H9 (cell line): Measurements from ENCODE around the gene FGF4. TPM values are rescaled to one million over a fixed set of nuclear protein-coding genes. Genes with fewer than 3 reads are reported as not detected.

ENCODE experiments used
- DNase-seq: peaks from one replicate; pipeline ENCODE4 v3.0.0-alpha.2; 2017
- H2AFZ ChIP-seq: one replicate; pipeline ENCODE4 v1.6.1; 2013; ENCODE audit warnings: mild to moderate bottlenecking, low read length, control low read depth, moderate library complexity
- H2AK5ac ChIP-seq: 2 replicates; pipeline ENCODE4 v1.6.1; 2013; ENCODE audit warnings: low read length, control low read depth, mixed read lengths; ENCODE audit not compliant: insufficient read length
- H2BK120ac ChIP-seq: one replicate; pipeline ENCODE4 v1.6.1; 2013; ENCODE audit warnings: low read depth, mild to moderate bottlenecking, low read length, control low read depth, inconsistent platforms; ENCODE audit not compliant: poor library complexity, severe bottlenecking
- H2BK12ac ChIP-seq: 2 replicates; pipeline ENCODE4 v1.6.1; 2013; ENCODE audit warnings: low read length, control low read depth, mixed read lengths, low read depth; ENCODE audit not compliant: insufficient read length
- H2BK15ac ChIP-seq: 2 replicates; pipeline ENCODE4 v1.6.1; 2013; ENCODE audit warnings: low read depth, low read length, control low read depth
- H2BK20ac ChIP-seq: one replicate; pipeline ENCODE4 v1.6.1; 2013; ENCODE audit warnings: low read depth, mild to moderate bottlenecking, low read length, control low read depth, inconsistent platforms; ENCODE audit not compliant: poor library complexity, severe bottlenecking
- H2BK5ac ChIP-seq: 2 replicates; pipeline ENCODE4 v1.6.1; 2013; ENCODE audit warnings: low read length, control low read depth, mixed read lengths; ENCODE audit not compliant: insufficient read length
- H3K14ac ChIP-seq: 2 replicates; pipeline ENCODE4 v1.6.1; 2013; ENCODE audit warnings: low read length, control low read depth; ENCODE audit not compliant: insufficient read depth
- H3K18ac ChIP-seq: 2 replicates; pipeline ENCODE4 v1.6.1; 2013; ENCODE audit warnings: low read depth, mild to moderate bottlenecking, mixed read lengths, low read length, control low read depth; ENCODE audit not compliant: insufficient read length
- H3K23ac ChIP-seq: 2 replicates; pipeline ENCODE4 v1.6.1; 2013; ENCODE audit warnings: low read length, control low read depth, mixed read lengths, low read depth; ENCODE audit not compliant: insufficient read length
- H3K23me2 ChIP-seq: 2 replicates; pipeline ENCODE4 v1.6.1; 2013; ENCODE audit warnings: low read depth, mild to moderate bottlenecking, mixed read lengths, low read length, control low read depth; ENCODE audit not compliant: insufficient read length, poor library complexity, severe bottlenecking
- H3K27ac ChIP-seq: 2 replicates; pipeline ENCODE4 v1.5.1; 2013; ENCODE audit warnings: low read length, control low read depth, mixed read lengths, low read depth; ENCODE audit not compliant: insufficient read length
- H3K27me3 ChIP-seq: 2 replicates; pipeline ENCODE4 v1.6.1; 2013; ENCODE audit warnings: low read length, control low read depth, inconsistent platforms; ENCODE audit not compliant: insufficient read depth
- H3K4ac ChIP-seq: 2 replicates; pipeline ENCODE4 v1.6.1; 2013; ENCODE audit warnings: low read depth, mild to moderate bottlenecking, control low read depth, inconsistent platforms, low read length, moderate library complexity
- H3K4me1 ChIP-seq: 2 replicates; pipeline ENCODE4 v1.6.1; 2013; ENCODE audit warnings: low read length, control low read depth, inconsistent platforms; ENCODE audit not compliant: insufficient read depth
- H3K4me2 ChIP-seq: 2 replicates; pipeline ENCODE4 v1.6.1; 2013; ENCODE audit warnings: low read length, control low read depth, mixed read lengths; ENCODE audit not compliant: insufficient read length, insufficient read depth
- H3K56ac ChIP-seq: 2 replicates; pipeline ENCODE4 v1.6.1; 2013; ENCODE audit warnings: low read depth, mild to moderate bottlenecking, mixed read lengths, low read length, control low read depth; ENCODE audit not compliant: insufficient read length
- H3K79me1 ChIP-seq: 2 replicates; pipeline ENCODE4 v1.6.1; 2013; ENCODE audit warnings: low read depth, mild to moderate bottlenecking, moderate library complexity, low read length, control low read depth, inconsistent platforms; ENCODE audit not compliant: insufficient read depth, poor library complexity, severe bottlenecking
- H3K79me2 ChIP-seq: 2 replicates; pipeline ENCODE4 v1.6.1; 2013; ENCODE audit warnings: low read length, control low read depth, inconsistent platforms; ENCODE audit not compliant: insufficient read depth
- H3K9ac ChIP-seq: 2 replicates; pipeline ENCODE4 v1.6.1; 2013; ENCODE audit warnings: low read length, control low read depth, mixed read lengths; ENCODE audit not compliant: insufficient read length; ENCODE audit errors: extremely low read depth
- H3K9me3 ChIP-seq: one replicate; pipeline ENCODE4 v1.6.1; 2013; ENCODE audit warnings: low read depth, low read length, inconsistent platforms; ENCODE audit not compliant: control insufficient read depth
- H3T11ph ChIP-seq: one replicate; pipeline ENCODE4 v1.6.1; 2013; ENCODE audit warnings: mild to moderate bottlenecking, low read length, control low read depth, inconsistent platforms
- H4K20me1 ChIP-seq: one replicate; pipeline ENCODE4 v1.6.1; 2013; ENCODE audit not compliant: control insufficient read depth, insufficient read length, insufficient read depth
- H4K5ac ChIP-seq: 2 replicates; pipeline ENCODE4 v1.6.1; 2013; ENCODE audit warnings: low read depth, mild to moderate bottlenecking, mixed read lengths, low read length, control low read depth; ENCODE audit not compliant: insufficient read length
- H4K8ac ChIP-seq: replicated peaks from 2 replicates; pipeline ENCODE4 v1.6.1; 2013; ENCODE audit warnings: low read length, control low read depth, mixed read lengths, low read depth; ENCODE audit not compliant: insufficient read length
- H4K91ac ChIP-seq: 2 replicates; pipeline ENCODE4 v1.6.1; 2013; ENCODE audit warnings: low read depth, mild to moderate bottlenecking, moderate library complexity, mixed read lengths, low read length, control low read depth; ENCODE audit not compliant: insufficient read length
- H3K27ac Mint-ChIP-seq, 3 experiments: 2 replicates in 2 of 3; 3 replicates in 1 of 3; pipeline ENCODE4 v1.8.0; 2020 to 2021; ENCODE audit warnings: mixed read lengths in 3 of 3, mild to moderate bottlenecking in 1 of 3, moderate library complexity in 1 of 3
- H3K27me3 Mint-ChIP-seq: 2 replicates; pipeline ENCODE4 v1.8.0; 2021; ENCODE audit warnings: low read depth, mild to moderate bottlenecking, moderate library complexity, mixed read lengths
- H3K36me3 Mint-ChIP-seq, 3 experiments: 2 replicates in 2 of 3; 3 replicates in 1 of 3; pipeline ENCODE4 v1.8.0; 2020 to 2021; ENCODE audit warnings: low read depth in 3 of 3, mixed read lengths in 3 of 3; ENCODE audit not compliant: insufficient read depth in 1 of 3
- H3K4me1 Mint-ChIP-seq, 2 experiments: 2 replicates each; pipeline ENCODE4 v1.8.0; 2020; ENCODE audit warnings: mixed read lengths in 2 of 2
- H3K4me3 Mint-ChIP-seq, 2 experiments: 2 replicates in 1 of 2; 3 replicates in 1 of 2; pipeline ENCODE4 v1.8.0; 2020 to 2021; ENCODE audit warnings: mild to moderate bottlenecking in 2 of 2, mixed read lengths in 2 of 2, moderate library complexity in 1 of 2
- H3K9me3 Mint-ChIP-seq, 2 experiments: 2 replicates in 1 of 2; 3 replicates in 1 of 2; pipeline ENCODE4 v1.8.0; 2020; ENCODE audit warnings: mild to moderate bottlenecking in 2 of 2, mixed read lengths in 2 of 2, moderate library complexity in 1 of 2
- CTCF ChIP-seq: fragments of 200-600 bp; sonication (generic); conservative IDR thresholded peaks from 3 replicates; pipeline ENCODE4 v1.8.0; 2021; ENCODE audit warnings: antibody characterized with exemption, mild to moderate bottlenecking
- WGBS: extraction: QIAGEN DNeasy Blood & Tissue Kit; methylation state at CpG from one replicate; pipeline ENCODE4 v1.1.7; 2013; ENCODE audit warnings: missing lambda C conversion rate, low lambda C conversion rate, mixed read lengths; ENCODE audit not compliant: insufficient read length; ENCODE audit errors: extremely low coverage; 5-methylcytosine and 5-hydroxymethylcytosine counted together
- total RNA-seq: library from RNA; stranded (reverse); gene quantifications from 2 replicates; pipeline ENCODE4 v1.2.1, GENCODE V29; 2021

The FGF4 gene
- total RNA-seq, 1 experiment from 2014 or later = 0.68 TPM

- no peak overlapping the region for H4K8ac ChIP-seq
- no peak overlapping the region for H3K14ac ChIP-seq
- no peak overlapping the region for H2AFZ ChIP-seq
- TF ChIP-seq CTCF = peak; percentile 42; the same call in 2 of the 3 replicates
- no peak overlapping the region for H3K23ac ChIP-seq
- H2BK5ac ChIP-seq = no peak overlapping the region
- no peaks in the 10 kb centered on the region for H4K20me1 ChIP-seq
- Mint-ChIP-seq H3K27me3 (peaks cover 40% of the 10 kb centered on the region), H3K9me3 (peaks cover 3 to 10% of the 10 kb centered on the region in 2 experiments; a peak in 2 of 5 replicates), H3K4me3 (no peak overlapping the region), H3K36me3 (peaks cover 0 to 5% (median 0%) of the 10 kb centered on the region in 3 experiments; a peak in 2 of 7 replicates), H3K27ac (0 out of 7 replicates have a peak overlapping the region, but pooled peaks of 1 of the 3 experiments have one; percentile 79), H3K4me1 (peaks cover 29 to 38% of the 10 kb centered on the region in 2 experiments)
- no peak overlapping the region for H2BK15ac ChIP-seq
- H2BK20ac ChIP-seq = no peak overlapping the region
- no peak overlapping the region for H2BK120ac ChIP-seq
- H3K27me3 ChIP-seq = peaks cover 14% of the 10 kb centered on the region
- H3K27ac ChIP-seq = no peak overlapping the region
- no peaks in the 10 kb centered on the region for H3K9me3 ChIP-seq
- no peaks in the 10 kb centered on the region for H3K79me1 ChIP-seq
- no peak overlapping the region for H4K5ac ChIP-seq
- no peak overlapping the region for H3K56ac ChIP-seq
- no peak overlapping the region for H3T11ph ChIP-seq
- DNase-seq = no peak
- peaks cover 4% of the 10 kb centered on the region for H3K23me2 ChIP-seq
- H3K9ac ChIP-seq = no peak overlapping the region
- peak overlapping the region; percentile 17 for H3K4me2 ChIP-seq
- H3K18ac ChIP-seq = no peak overlapping the region
- no peak overlapping the region for H4K91ac ChIP-seq
- no CpG with 5 or more reads among the region's 5 CpGs for WGBS
- no peaks in the 10 kb centered on the region for H3K79me2 ChIP-seq
- no peak overlapping the region for H3K4ac ChIP-seq
- H2AK5ac ChIP-seq = no peak overlapping the region
- no peak overlapping the region for H2BK12ac ChIP-seq
- H3K4me1 ChIP-seq = peaks cover 13% of the 10 kb centered on the region; the same call in 1 of the 2 replicates
Measured at GRCh38 chr11:69770540-69770939, 4.6 kb downstream of the FGF4 start.
